NCI-H2029 treated with DMSO at 0.1 percent for 48 hours (cell line): ENCODE measurements around the gene TLN1.

Experiments used
- DNase-seq: peaks from one replicate; lab custom pipeline; 2025; lab: John Stamatoyannopoulos, UW

TLN1 gene

GRCh38 chr9:35732185-35732799, at the start of gene TLN1, which contains the start of gene CREB3:
TSS of gene TLN1 (minus strand) at chr9:35732195. CDS start at chr9:35725694, 6,501 bp downstream.
TSS of gene CREB3 (plus strand) at chr9:35732666. CDS start at chr9:35732773, 107 bp downstream.
- DNase-seq: peak; percentile 98

DNA sequence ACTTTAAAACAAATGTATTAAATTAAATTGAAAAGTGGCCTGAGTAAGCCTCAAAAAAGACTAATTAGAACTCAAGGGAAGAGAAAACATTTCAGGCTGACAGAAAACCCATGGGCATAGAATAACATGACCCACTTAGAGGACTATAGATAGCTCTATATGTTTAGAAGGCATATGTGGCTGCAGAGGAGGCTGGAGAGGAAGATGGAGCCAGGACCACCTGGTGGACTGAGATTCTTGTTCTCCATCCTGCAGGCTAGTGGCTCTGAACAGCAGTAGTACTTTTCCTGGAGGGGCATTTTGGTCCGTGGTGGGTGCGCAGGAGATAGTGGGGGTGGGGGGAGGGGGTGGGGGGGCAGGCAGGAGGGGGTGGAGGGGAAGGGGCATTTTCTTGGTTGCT, 49.1 kb upstream of the TLN1 start:
- no peak for DNase-seq

GRCh38 chr9:35778496-35778895, 46.5 kb upstream of the TLN1 start:
- no peak for DNase-seq

DNA sequence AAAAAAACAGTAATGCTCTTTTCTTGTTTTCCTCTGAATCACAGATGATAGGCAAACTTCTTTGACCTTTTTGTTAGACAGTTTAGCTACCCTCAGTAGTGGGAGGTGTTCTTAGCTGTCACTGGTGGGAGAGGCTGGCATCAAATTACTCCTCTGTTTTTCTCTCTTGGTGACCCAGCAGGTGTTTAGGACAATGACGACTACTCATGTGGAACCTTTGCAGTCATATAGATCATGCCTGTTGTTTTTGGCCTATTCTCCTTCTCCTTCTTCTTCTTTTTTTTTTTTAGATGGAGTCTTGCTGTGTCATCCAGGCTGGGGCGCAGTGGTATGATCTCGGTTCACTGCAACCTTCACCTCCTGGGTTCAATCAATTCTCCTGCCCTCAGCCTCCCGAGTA, 44.0 kb upstream of the TLN1 start:
- peak; percentile 96 for DNase-seq

DNA sequence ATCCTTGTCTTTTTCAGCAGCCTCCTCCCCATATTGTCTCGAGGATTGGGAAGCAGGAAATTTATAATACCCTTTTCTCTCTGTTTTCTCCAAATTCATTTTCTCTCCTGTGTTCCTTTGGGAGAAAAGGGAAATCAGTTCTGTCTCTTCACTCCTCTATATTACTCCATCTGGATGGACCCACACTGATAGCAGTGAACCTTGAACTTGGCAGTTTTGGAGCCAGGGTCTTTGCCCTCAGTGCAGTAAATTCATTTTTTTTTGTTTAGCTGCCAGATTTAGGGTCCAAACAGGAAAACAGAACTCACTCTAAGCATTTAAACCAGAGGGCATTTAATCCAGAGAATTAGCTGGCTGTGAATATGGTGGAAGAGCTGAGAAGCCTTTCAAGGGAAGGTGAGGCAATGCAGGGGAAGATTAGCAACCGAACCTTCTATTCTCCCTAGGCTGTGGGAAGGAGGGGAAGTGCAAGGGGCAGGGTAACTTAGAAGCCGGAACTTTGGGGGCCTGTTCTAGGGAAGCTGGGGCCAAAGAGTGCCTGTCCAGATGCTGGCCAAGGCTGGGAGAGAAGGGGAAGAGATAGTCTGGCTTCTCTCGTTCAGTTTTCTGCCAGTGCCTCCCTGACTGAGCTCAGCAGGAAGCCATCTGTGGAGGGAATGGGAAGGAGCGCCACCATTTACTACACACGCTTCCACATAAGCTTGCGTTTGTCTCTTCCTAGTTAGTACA, 43.1 kb upstream of the TLN1 start:
- peak; percentile 27 for DNase-seq

DNA sequence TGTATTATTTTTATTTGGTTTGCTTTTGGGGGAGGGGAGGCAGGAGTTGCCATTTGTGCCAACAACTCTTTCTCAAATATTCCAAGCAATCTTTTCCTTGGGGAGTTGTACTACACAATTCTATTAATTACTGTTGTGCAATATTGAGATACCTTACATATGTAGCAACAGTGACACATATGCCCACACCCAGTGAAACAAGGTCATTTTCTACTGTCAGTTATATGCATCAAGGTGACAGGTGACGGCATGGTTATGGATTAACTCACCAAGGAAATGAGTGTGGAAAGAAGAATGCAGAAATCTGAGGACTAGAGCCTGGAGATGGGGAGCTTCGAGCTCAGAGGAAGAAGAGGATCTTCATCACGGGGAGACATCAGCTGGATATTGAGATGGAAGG, 39.9 kb upstream of the TLN1 start:
- DNase-seq: peak; percentile 67

GRCh38 chr9:35771534-35771933, 39.5 kb upstream of the TLN1 start:
- peak; percentile 96 for DNase-seq

- DNase-seq: peak; percentile 64
Observed at GRCh38 chr9:35771075-35771433, 39.1 kb upstream of the TLN1 start.

- no peak for DNase-seq
Observed at GRCh38 chr9:35769763-35770162, 37.8 kb upstream of the TLN1 start.

DNA sequence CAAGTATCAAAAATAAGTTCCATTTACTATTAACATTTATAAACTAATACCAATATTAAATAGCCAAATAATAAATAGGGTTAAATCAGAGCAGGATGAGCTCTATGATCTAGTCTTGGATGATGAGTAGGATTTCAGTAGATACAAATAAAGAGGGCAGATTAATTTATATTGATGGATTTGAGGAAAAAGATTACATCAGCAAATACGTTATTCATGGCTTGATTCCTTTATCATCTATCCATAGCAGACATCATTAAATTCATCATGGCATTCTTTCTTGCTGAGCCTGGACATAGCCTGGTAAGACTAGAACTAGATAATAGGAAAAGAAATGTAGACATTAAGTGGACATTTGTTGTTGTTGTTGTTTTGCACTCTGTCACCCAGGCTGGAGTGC, 35.5 kb upstream of the TLN1 start:
- no peak for DNase-seq

GRCh38 chr9:35766997-35767396, 35.0 kb upstream of the TLN1 start:
- no peak for DNase-seq

DNA sequence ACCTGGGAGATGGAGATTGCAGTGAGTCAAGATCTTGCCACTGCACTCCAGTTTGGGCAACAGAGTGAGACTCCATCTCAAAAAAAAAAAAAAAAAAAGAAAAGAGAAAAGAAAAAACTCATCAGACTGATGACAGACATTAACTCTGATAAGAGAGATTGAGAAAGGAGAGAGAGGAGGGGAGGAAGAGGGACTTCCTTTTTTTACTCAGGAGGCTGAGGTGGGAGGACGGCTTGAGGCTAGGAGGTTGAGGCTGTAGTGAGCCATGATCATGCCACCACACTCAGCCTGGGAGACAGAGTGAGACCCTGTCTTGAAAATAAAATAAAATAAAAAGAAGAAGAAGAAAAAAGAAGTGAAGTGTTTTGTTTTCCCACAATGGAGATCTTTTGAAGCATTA, 31.8 kb upstream of the TLN1 start:
- DNase-seq: no peak

- no peak for DNase-seq
Observed at GRCh38 chr9:35763181-35763580, 31.2 kb upstream of the TLN1 start.

DNA sequence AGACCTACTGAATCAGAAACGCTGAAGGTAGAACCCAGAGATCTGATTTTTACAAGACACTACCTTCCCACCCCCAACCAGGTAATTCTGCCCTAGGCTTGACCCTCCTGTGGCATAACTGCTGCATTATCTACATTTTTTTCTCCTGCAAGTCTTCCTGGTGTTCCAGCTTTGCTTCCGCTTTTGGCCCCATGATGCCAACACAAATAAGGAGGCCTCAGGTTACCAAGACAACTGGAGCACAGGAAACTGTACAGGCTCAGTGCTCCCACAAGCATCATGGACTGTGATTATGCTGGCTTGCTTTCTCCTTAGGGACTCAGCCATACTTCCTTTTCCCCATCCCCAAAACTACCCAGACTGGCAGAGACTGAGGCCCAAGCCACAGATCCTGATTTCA, 28.7 kb upstream of the TLN1 start:
- peak; percentile 45 for DNase-seq

DNA sequence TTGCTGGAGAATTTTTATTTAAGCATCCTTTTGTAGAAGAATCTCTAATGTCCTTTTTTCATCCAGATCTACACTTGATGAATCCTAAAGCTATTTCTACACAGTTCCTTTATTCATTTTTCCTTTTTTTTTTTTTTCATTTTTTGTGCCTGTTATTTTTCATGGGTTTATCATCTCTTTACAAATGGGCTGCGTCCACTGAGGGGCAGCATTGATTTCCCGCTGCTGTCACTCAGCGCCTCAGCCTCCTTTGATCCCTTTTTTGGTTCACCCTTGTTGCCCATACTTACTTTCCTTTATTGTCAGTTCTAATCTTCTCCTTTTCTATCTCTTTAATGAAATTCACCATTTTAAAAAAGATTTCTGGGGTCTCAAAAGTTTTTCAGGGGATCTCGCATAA, 27.8 kb upstream of the TLN1 start:
- DNase-seq: no peak

GRCh38 chr9:35758475-35759050, 26.6 kb upstream of the TLN1 start:
- DNase-seq: no peak

DNA sequence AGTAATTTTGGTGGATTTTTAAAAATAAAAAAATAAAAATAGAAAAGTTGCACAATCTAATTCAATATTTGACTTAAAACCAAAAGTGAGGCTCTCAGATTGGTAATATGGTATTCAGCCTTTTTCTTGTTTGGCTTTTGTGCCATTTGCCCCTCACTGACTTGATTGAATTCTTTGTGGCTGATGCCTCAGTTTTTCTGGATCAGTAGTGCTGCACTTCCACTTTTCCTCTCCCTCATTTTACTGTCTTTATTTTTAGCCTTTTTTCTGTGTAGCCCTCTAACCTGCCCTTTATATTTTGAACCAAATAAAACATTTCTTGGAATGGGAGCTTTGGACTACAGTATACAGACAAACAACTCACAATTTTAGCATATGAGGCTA, 25.9 kb upstream of the TLN1 start:
- no peak for DNase-seq

DNA sequence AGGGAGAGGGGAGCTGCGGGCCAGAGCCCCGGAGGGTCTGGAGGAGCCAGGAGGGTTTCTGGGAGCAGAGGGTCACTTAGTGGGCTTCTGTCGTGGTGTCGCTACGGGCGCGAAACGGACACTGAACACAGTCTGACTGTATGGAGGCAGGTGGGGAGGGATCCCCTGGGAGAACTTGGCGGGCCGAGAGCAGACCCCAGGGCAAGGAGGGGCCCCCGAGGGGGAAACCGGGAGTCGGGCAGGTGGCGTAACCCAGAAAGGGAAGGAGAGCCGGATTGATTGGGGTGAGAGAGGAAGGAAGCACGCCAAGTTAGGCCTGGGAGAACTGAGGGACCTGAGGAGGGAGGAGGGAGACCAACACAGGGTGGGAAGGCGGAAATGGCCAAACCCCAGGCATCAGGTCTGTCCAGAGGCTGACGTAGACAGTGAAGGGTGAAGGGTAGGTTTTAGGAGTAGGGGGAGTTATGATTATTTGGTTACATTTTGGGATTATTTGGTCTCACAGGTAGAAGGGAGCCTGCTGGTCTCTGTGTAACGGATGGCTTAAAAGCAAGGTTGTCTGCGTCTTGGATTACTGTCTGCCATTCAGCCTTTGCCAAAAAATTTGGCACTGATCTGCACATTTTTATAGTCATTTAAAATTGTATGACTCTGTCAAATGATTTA, 25.4 kb upstream of the TLN1 start:
- DNase-seq: peak; percentile 57

DNA sequence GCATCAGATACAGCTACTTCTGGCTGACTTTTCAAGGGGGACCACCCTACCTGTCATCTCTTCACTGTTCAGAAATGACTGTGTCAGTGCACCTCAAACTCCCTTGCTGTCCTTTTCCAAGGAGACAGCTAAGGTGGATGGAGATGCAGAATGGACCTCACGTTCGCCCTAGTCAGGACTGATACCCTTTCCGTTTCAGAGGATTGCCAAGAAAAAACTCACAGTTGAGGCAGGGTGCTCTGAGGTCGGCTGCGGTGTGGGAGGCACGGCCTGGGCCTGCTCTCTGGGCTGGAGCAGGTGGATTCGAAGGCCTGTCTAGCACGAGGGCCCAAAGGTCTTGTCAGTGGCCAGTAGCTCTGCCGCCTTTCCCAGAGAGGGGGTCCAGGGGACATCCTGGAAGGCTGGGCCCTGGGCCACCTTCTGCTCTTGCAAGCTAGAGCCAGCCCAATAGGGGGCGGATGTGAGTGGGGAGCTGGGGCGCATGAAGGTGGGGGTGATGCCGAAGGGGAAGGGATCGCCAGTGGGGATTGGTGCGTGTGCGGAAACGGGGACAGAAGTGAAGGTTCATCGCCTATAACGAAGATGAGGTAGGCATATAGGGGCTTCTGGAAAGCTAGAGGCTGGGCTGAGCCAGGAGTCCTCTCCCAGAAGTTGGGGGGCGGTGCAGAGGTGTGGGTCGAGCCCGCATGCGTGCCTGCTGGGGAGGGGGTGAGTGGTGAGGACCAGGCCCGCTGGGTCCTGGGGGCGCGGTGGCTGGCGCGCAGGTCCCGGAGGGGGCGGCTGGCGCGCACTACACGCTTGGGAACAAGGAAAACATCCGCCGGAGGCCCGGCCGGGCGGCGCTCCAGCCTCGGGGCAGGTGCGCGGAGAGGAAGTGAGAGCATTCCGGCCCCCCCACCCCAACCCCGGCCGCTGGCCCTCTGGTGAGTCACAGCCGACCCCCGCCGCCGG, 24.6 kb upstream of the TLN1 start:
- DNase-seq: peak; percentile 54

DNA sequence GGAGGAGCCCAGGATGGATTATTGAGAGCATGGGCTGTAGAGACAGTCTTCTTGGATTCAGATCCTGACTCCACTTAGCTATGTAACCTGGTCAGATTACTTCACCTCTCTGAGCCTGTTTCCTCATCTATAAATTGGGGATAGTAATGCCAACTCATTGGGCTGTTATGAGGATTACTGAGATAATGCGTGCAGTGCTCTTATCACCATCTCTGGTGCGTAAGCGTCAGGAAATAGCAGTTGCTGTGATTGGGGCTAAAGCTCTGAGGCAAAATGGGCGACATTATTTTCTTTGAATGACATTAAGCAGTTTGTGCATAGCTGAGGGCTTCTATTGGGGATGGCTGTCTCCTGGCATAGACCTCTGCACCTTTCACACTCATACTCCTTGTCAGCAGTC, 23.1 kb upstream of the TLN1 start:
- no peak for DNase-seq

DNA sequence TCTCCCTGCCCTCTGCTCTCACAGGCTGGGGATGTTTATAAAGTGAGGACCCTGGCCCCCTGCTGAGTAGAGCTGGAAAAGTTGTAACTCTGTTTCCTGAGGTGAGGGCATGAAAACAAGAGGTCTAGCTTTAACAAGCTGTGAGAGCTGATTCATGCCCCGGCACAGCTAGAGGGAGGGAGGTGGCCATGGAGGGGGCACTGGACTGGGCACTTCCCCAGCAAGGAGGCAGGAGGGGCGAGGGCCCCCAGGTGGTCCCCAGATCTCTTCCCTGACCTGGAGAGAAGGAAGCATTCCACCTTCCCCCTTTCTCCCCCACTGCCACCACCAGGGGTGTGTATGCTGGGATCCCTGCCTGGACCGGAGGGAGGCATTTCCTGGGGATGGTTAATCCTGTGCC, 22.3 kb upstream of the TLN1 start, which contains the start of gene MSMP:
Gene MSMP, minus strand, starts transcription at position 13 of the 400 bp plus-strand sequence. CDS start 147 bp downstream, outside the sequence.
- DNase-seq: no peak

GRCh38 chr9:35753466-35753865, 21.5 kb upstream of the TLN1 start:
- DNase-seq: no peak
